ENCODE results near the gene LMF1. TPM values are rescaled to one million over a fixed set of nuclear protein-coding genes. Genes with fewer than 3 reads are reported as not detected.

The LMF1 gene
- total RNA-seq, 1 donor: 35.8 TPM

GRCh38 chr16:853981-854807, 116.6 kb downstream of the LMF1 start:
- Histone ChIP-seq H3K27me3 (ENCODE audit: insufficient read depth, low read length) (no peaks in the 10 kb centered on the region), H3K4me1 (ENCODE audit: insufficient read depth, low read length) (no peaks in the 10 kb centered on the region), H3K4me3 (ENCODE audit: insufficient read depth, low read length) (no peak overlapping the region), H3K9me3 (ENCODE audit: low read depth, low read length) (peaks cover 10% of the 10 kb centered on the region), H4K20me1 (ENCODE audit: insufficient read depth, low read length) (no peaks in the 10 kb centered on the region), H3K27ac (ENCODE audit: low read depth, low read length) (no peak overlapping the region), H3K36me3 (ENCODE audit: insufficient read depth, low read length) (no peaks in the 10 kb centered on the region), H2AFZ (ENCODE audit: low read length) (no peak overlapping the region), H3K4me2 (ENCODE audit: insufficient read depth, low read length) (no peak overlapping the region), H3K79me2 (ENCODE audit: insufficient read depth, low read length) (no peaks in the 10 kb centered on the region)
- DNase-seq (ENCODE audit: insufficient read length, low spot score, missing footprints): peak; percentile 55
- TF ChIP-seq, protein P1, sequence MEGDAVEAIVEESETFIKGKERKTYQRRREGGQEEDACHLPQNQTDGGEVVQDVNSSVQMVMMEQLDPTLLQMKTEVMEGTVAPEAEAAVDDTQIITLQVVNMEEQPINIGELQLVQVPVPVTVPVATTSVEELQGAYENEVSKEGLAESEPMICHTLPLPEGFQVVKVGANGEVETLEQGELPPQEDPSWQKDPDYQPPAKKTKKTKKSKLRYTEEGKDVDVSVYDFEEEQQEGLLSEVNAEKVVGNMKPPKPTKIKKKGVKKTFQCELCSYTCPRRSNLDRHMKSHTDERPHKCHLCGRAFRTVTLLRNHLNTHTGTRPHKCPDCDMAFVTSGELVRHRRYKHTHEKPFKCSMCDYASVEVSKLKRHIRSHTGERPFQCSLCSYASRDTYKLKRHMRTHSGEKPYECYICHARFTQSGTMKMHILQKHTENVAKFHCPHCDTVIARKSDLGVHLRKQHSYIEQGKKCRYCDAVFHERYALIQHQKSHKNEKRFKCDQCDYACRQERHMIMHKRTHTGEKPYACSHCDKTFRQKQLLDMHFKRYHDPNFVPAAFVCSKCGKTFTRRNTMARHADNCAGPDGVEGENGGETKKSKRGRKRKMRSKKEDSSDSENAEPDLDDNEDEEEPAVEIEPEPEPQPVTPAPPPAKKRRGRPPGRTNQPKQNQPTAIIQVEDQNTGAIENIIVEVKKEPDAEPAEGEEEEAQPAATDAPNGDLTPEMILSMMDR (IDR thresholded peaks at IDR 0.05; ENCODE audit: extremely low read depth, low read depth, low read length): no peak

DNA sequence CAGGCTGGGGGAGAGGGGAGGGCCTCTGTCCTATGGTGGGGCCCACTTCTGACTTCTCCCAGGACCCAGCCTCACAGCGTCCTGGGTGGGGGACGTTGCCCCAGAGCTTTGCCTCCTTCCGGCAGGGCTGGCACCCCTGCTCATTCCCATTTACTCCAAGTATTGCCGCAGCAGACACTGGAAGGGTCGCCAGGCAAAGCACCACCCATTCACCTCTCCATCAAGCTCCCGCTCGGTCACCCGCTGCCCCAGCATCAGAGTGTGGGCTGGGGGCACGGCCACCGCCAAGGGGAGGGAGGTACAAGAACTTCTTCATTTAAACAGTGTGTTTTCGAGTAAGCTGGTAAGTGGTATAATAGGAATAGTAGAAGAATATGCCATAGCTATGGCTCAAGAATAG, 117.5 kb downstream of the LMF1 start:
- H3K27ac ChIP-seq (ENCODE audit: low read depth, low read length): no peak overlapping the region
- TF ChIP-seq, protein P1 (IDR thresholded peaks at IDR 0.05; ENCODE audit: extremely low read depth, low read depth, low read length): no peak
- H3K9me3 ChIP-seq (ENCODE audit: low read depth, low read length): peaks cover 10% of the 10 kb centered on the region
- no peaks in the 10 kb centered on the region for H3K36me3 ChIP-seq (ENCODE audit: insufficient read depth, low read length)
- no peaks in the 10 kb centered on the region for H3K27me3 ChIP-seq (ENCODE audit: insufficient read depth, low read length)
- H3K79me2 ChIP-seq (ENCODE audit: insufficient read depth, low read length): no peaks in the 10 kb centered on the region
- no peak overlapping the region for H3K4me2 ChIP-seq (ENCODE audit: insufficient read depth, low read length)
- H3K4me3 ChIP-seq (ENCODE audit: insufficient read depth, low read length): no peak overlapping the region
- DNase-seq (ENCODE audit: insufficient read length, low spot score, missing footprints): peak; percentile 68
- H2AFZ ChIP-seq (ENCODE audit: low read length): no peak overlapping the region
- H4K20me1 ChIP-seq (ENCODE audit: insufficient read depth, low read length): no peaks in the 10 kb centered on the region
- no peaks in the 10 kb centered on the region for H3K4me1 ChIP-seq (ENCODE audit: insufficient read depth, low read length)

DNA sequence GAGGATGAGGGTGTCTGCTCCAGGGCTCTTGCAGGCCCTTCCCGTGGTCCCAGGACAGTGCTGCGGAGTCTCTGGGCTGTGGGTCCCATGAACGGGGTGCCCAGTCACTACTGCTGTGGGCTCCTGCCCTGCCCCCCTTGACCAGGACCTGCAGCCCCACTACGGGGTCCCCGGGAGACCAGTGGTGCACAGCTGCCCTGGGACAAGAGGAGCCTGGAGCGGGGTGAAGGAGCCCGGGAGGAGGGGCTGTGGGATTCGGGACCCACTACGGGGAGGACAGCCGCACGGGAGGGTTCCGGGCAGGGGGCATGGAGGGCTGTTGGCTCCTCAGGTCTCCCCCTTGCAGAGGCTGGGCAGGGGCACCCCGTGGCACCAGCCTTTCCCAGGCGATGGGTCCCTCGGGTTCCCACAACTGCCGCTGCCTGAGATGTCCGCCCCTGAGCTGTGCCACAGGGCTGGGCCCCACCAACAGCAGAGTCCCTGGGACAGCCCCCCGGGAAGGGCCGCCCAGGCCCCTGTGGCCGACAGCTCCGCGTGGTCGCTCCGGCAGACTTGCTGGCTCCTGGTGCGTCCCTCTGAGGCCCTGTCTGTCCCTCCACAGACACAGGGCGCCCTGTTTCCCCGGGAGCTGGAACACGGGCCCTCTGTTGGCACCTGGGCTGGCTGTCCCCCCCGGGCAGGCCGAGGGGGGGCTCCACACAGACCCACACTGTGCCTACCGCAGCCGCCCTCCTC, 118.2 kb downstream of the LMF1 start:
- Histone ChIP-seq H3K4me2 (ENCODE audit: insufficient read depth, low read length) (no peak overlapping the region), H3K9me3 (ENCODE audit: low read depth, low read length) (peaks cover 10% of the 10 kb centered on the region), H4K20me1 (ENCODE audit: insufficient read depth, low read length) (no peaks in the 10 kb centered on the region), H3K27ac (ENCODE audit: low read depth, low read length) (no peak overlapping the region), H3K27me3 (ENCODE audit: insufficient read depth, low read length) (no peaks in the 10 kb centered on the region), H2AFZ (ENCODE audit: low read length) (no peak overlapping the region), H3K4me1 (ENCODE audit: insufficient read depth, low read length) (no peaks in the 10 kb centered on the region), H3K4me3 (ENCODE audit: insufficient read depth, low read length) (no peak overlapping the region), H3K79me2 (ENCODE audit: insufficient read depth, low read length) (no peaks in the 10 kb centered on the region), H3K36me3 (ENCODE audit: insufficient read depth, low read length) (no peaks in the 10 kb centered on the region)
- DNase-seq (ENCODE audit: insufficient read length, low spot score, missing footprints): peak; percentile 88
- TF ChIP-seq, protein P1 (IDR thresholded peaks at IDR 0.05; ENCODE audit: extremely low read depth, low read depth, low read length): no peak

DNA sequence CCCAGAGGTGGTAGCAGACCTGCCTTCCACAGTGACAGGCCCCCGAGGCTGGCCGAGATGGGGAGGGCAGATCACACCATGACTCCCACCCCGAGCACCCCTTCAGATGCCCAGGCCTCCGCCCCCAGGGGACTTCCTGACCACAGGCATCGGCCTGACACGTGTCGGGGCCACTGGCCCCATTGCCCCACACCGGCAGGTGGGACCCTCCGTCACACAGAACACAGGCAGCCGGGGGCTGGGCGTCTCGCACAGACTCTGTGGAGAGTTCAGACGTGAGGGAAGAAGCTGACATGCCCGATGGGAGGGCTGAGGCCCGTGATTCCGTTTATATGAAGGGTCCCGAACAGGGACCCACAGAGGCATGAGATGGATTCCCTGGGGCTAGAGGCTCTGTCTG, 118.9 kb downstream of the LMF1 start:
- H4K20me1 ChIP-seq (ENCODE audit: insufficient read depth, low read length): no peaks in the 10 kb centered on the region
- no peaks in the 10 kb centered on the region for H3K4me1 ChIP-seq (ENCODE audit: insufficient read depth, low read length)
- H3K27ac ChIP-seq (ENCODE audit: low read depth, low read length): no peak overlapping the region
- H3K9me3 ChIP-seq (ENCODE audit: low read depth, low read length): peaks cover 10% of the 10 kb centered on the region
- H3K79me2 ChIP-seq (ENCODE audit: insufficient read depth, low read length): no peaks in the 10 kb centered on the region
- H3K4me3 ChIP-seq (ENCODE audit: insufficient read depth, low read length): no peak overlapping the region
- TF ChIP-seq, protein P1 (IDR thresholded peaks at IDR 0.05; ENCODE audit: extremely low read depth, low read depth, low read length): no peak
- no peaks in the 10 kb centered on the region for H3K36me3 ChIP-seq (ENCODE audit: insufficient read depth, low read length)
- H3K4me2 ChIP-seq (ENCODE audit: insufficient read depth, low read length): no peak overlapping the region
- no peaks in the 10 kb centered on the region for H3K27me3 ChIP-seq (ENCODE audit: insufficient read depth, low read length)
- DNase-seq (ENCODE audit: insufficient read length, low spot score, missing footprints): peak; percentile 79
- H2AFZ ChIP-seq (ENCODE audit: low read length): no peak overlapping the region

Measured in osteoblast (primary cell).